ENCODE measurements around the gene PIEZO2.

Gene PIEZO2

GRCh38 chr18:11113937-11114336 is 35.4 kb downstream of the PIEZO2 start:
- no peak for DNase-seq (ENCODE audit: low spot score)
- no peak for FAIRE-seq

GRCh38 chr18:11113046-11113548 is 36.3 kb downstream of the PIEZO2 start:
- FAIRE-seq = no peak

GRCh38 chr18:11112286-11112685 is 37.1 kb downstream of the PIEZO2 start:
- DNase-seq (ENCODE audit: low spot score) (no peak), FAIRE-seq (no peak)

More at GRCh38 chr18:11113046-11113548, 36.3 kb downstream of the PIEZO2 start:
- no peak for DNase-seq (ENCODE audit: low spot score)

DNA sequence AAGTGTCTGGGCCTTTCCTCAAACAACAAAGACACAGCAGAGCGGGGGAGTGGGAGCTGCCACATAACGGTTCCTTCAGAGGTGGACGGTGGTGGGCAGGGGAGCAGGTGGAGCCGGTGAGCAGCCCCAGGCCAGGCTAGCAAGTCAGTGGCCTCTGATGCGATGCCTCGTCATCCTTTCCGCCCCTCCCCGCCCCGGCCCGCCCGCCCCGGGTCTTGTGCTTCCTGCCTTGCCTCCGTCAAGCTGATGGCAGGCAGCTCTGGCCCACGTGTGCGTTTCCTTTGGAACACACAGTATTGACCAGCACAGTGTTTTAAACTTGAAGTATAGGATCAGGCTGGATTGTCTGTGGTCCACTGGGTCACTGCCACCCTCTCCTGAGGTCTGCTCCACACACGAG is 38.9 kb downstream of the PIEZO2 start:
- FAIRE-seq = no peak

DNA sequence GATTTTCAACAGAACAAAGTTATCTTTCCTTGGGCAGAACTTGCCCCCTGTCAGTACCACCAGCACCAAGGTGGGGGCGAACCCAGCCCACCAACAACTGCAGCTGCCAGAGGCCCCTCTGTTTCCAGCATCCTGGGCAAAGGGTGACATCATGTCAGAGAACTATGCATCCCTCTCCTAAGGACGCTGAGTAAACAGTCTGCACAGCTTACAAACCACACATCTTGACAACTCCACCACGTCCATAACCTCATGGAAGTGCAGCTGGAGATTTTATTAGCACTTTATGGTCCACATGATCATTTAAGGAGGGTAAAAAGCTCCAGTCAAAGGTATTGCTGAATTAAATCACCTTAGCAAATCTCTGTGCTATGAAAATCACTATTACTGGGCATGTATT is 40.4 kb downstream of the PIEZO2 start:
- no peak for DNase-seq (ENCODE audit: low spot score)
- FAIRE-seq = no peak

More for the DNA sequence above, 38.9 kb downstream of the PIEZO2 start:
- DNase-seq (ENCODE audit: low spot score) = no peak

DNA sequence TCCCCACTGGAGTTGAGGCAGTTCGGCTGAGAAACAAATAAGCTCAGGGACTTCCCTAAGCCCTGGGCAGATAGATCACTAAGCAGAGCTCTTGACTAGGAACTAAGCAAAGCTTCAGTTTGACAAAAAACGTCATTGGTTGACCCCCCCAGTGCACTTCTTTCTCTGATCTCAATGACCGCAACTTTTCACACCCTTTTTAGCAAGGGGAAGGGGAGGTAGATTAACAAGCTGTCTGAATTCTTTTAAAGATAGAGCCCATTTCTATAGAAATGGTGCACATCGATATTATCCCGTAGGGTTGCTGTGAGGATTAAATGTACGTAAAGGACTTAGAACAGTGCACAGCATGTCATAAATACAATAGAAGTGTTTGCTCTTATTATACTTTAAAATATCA is 42.5 kb downstream of the PIEZO2 start:
- no peak for FAIRE-seq
- DNase-seq (ENCODE audit: low spot score) = no peak

- FAIRE-seq = no peak
Measured at GRCh38 chr18:11105463-11105862, 43.9 kb downstream of the PIEZO2 start.

DNA sequence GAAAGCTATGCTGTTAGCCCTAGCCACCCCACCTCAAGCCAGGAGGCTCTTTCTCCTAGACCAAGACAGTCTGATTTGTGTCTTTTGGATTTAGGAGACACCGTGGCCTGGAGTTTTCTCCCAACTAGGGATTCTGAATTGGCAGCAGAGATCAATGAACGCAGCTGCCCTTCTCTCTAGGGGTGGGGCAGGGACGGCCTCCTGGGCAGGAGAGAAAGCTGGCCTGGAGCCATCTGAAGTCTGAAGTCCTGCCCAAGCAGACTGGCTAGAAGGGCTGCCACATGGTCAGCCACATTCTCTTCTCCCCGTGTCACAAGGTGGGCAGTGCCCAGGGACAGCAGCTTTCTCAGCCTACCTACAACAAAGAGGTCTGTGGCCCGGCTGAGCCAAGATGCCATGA is 45.1 kb downstream of the PIEZO2 start:
- FAIRE-seq (no peak), DNase-seq (ENCODE audit: low spot score) (no peak)

More at GRCh38 chr18:11105463-11105862, 43.9 kb downstream of the PIEZO2 start:
- no peak for DNase-seq (ENCODE audit: low spot score)

DNA sequence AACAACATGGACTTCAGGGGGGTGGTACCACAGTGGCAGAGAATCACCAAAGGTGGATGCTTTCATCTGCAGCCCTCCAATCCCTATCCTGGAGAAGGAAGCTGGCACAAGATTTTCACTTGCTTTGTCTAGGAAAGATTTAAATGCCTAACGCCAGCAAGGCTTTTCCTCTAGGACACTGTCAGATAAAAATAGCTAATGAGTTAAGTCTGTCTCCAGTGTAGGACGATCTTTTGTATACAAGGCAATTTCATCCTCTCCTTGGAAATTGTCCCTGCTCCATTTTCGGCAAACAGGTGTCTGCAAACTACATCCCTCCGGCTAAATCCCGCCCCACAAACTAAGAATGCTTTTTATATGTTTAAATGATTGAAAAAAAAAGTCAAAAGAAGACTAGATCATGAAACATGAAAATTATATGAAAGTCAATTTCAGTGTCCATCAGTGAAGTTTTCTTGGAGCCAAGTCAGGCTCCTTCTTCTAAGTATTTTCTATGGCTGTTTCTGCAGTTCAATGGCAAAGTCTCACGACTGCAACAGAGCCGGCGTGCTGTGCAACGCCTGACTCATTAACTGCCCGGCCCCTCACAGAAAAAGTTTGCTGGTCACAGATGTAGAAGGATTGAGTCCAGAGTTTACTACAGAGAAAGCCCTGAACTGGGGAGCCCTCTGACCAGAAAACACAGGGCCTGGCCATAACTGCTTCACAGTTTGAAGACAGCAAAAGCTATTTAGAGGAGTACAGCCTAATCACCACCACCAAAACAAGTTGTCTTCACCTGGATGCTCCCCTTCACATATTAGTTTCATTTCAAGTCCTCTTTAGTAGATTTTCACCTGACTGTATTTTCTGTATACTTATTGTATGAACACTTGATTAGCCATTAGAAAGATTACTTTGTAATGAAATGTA is 52.3 kb downstream of the PIEZO2 start:
- no peak for DNase-seq (ENCODE audit: low spot score)
- FAIRE-seq = no peak

DNA sequence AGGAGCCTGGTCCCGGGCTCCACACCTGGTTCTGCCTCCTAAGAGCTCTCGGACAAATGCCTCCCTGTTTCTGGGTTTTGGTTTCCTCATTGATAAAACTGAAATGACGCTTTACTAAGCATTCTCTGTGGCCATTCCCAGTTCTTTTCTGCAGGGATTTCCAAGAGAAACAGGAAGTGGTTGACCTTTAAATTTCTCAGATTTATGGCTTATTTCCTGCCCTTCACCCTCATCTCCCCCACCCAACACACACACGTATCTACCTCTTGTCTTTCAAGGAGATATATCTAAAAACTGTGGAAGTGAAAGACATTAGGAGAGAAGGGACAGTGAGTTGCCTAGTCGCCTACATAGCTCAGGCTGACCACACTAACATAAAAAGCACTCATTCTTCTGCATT is 53.0 kb downstream of the PIEZO2 start:
- FAIRE-seq = no peak

DNA sequence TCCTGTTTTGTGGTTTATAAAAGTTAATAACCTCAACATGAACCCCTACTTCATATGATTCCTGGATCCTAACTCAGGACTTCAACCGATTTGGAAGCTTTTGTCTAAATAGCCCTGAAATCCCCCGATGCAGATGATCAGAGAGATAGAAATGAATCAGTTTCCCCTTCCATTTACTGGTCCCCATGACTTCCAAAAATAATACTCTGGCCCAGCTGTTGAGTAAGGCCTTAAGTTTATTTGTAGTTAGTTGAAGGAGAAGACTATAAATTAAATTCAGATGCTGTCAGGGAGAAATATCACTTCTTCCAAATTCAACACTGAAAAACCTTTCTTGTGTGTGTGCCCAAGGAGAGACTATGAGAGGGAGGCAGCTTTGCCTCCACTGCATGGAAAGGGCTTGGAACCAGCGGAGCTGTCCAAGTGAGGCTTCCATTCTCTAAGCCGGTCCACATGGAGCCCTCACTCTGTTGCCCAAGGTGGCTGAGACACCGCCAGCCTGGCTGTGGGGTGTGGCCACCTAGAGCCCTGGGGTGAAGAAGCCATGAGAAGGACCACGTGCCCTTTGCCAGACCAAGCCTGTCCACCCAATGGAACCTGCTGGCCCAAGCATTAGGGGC is 53.6 kb downstream of the PIEZO2 start:
- FAIRE-seq (no peak), DNase-seq (ENCODE audit: low spot score) (no peak)

More for the DNA sequence above, 53.0 kb downstream of the PIEZO2 start:
- no peak for DNase-seq (ENCODE audit: low spot score)

- no peak for FAIRE-seq
- DNase-seq (ENCODE audit: low spot score) = no peak
Measured at GRCh38 chr18:11095211-11095610, 54.2 kb downstream of the PIEZO2 start.

- no peak for FAIRE-seq
- DNase-seq (ENCODE audit: low spot score) = no peak
Measured at GRCh38 chr18:11091746-11092145, 57.6 kb downstream of the PIEZO2 start.

- FAIRE-seq (no peak), DNase-seq (ENCODE audit: low spot score) (no peak)
Measured at GRCh38 chr18:11089931-11090715, 59.2 kb downstream of the PIEZO2 start.

GRCh38 chr18:11081009-11081532 is 68.3 kb downstream of the PIEZO2 start:
- DNase-seq (ENCODE audit: low spot score) (no peak), FAIRE-seq (no peak)

DNA sequence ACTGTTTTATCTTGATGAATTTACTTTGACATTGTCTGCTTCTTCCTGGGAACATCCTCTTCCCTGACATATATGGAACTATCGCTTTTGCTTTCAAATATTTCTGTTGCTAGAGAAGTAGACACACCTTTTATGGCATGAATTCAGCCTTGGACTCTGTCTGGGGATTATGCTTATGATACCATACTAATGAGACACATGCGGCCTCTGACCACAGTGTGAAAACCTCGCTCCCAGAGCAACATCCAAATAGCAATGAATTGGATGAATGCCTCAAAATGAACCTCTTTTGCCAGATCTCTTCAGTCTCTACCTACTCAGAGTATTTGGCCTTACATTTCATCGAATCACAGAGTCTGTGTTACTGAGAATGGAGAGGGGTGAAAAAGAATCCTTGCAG is 70.9 kb downstream of the PIEZO2 start:
- FAIRE-seq (no peak), DNase-seq (ENCODE audit: low spot score) (no peak)

GRCh38 chr18:11077548-11078187 is 71.7 kb downstream of the PIEZO2 start:
- DNase-seq (ENCODE audit: low spot score) (no peak), FAIRE-seq (no peak)

DNA sequence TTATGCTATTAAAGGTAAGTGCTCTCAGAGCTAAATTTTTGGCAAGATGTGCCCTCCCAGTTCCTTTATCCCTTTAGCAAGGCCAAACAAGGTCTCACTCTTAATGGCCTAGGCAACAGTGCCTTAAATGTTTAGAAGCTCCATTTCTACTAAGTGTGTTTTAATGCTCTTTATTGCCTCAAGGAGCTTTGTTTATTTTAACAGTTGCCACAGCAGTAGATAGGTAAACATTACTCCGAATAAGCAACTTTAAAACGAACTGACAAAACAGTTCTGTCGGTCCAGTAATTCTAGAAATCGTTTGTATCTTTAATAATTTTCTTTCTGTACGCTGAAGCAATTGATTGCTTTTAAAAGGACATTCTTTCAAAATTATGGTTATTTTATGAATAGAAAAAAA is 74.5 kb downstream of the PIEZO2 start:
- FAIRE-seq = no peak
- DNase-seq (ENCODE audit: low spot score) = no peak

GRCh38 chr18:11073971-11074370 is 75.4 kb downstream of the PIEZO2 start:
- DNase-seq (ENCODE audit: low spot score) = no peak
- FAIRE-seq = no peak

- no peak for FAIRE-seq
- DNase-seq (ENCODE audit: low spot score) = no peak
Measured at GRCh38 chr18:11072632-11073031, 76.7 kb downstream of the PIEZO2 start.

GRCh38 chr18:11071300-11071699 is 78.1 kb downstream of the PIEZO2 start:
- DNase-seq (ENCODE audit: low spot score) (no peak), FAIRE-seq (no peak)
